K562 (cell line): ENCODE results near the gene AIFM3. TPM values are rescaled to one million over a fixed set of nuclear protein-coding genes. Genes with fewer than 3 reads are reported as not detected.
A peak's percentile ranks its signal among the peaks of the same experiment; 100 is the strongest.

Source experiments
- BRCA1 ChIP-seq, 2 experiments: fragments of 450-650 bp in 1 of 2; sonication (generic) in 1 of 2; formaldehyde crosslinking in 1 of 2; IDR thresholded peaks; 2 replicates each; pipeline versions ENCODE4 v1.5.0 to v1.6.1; 2017 to 2020; ENCODE audit warnings: mild to moderate bottlenecking in 1 of 2, missing genetic modification reagents in 1 of 2
- CC2D1A ChIP-seq: fragments of 450-650 bp; IDR thresholded peaks from 2 replicates; pipeline ENCODE4 v1.6.1; 2017; ENCODE audit warnings: mild to moderate bottlenecking
- CSDE1 ChIP-seq, 2 experiments: fragments of 450-650 bp; IDR thresholded peaks; 2 replicates each; pipeline ENCODE4 v1.6.1; 2016; ENCODE audit warnings: mild to moderate bottlenecking in 1 of 2
- ELF4 ChIP-seq: fragments of 450-650 bp; formaldehyde crosslinking; IDR thresholded peaks from 2 replicates; pipeline ENCODE4 v1.4.0; 2022; ENCODE audit warnings: missing genetic modification characterization
- ETS2 ChIP-seq: IDR thresholded peaks from 2 replicates; pipeline ENCODE4 v1.6.1; 2016; ENCODE audit warnings: borderline replicate concordance, missing genetic modification characterization, mild to moderate bottlenecking, moderate library complexity, missing compliant biosample characterization; ENCODE audit not compliant: poor library complexity, severe bottlenecking
- ETV5 ChIP-seq: sonication (generic); formaldehyde crosslinking; IDR thresholded peaks from 2 replicates; pipeline ENCODE4 v1.4.0; 2020; ENCODE audit warnings: low read depth, mild to moderate bottlenecking, missing genetic modification reagents
- LEF1 ChIP-seq: fragments of 450-650 bp; IDR thresholded peaks from 2 replicates; pipeline ENCODE4 v1.6.1; 2016; ENCODE audit warnings: mild to moderate bottlenecking
- MTA2 ChIP-seq: fragments of 450-650 bp; IDR thresholded peaks from 2 replicates; pipeline ENCODE4 v1.6.1; 2016; ENCODE audit warnings: low read depth
- POLR2A ChIP-seq: fragments of 450-650 bp; conservative IDR thresholded peaks from 2 replicates; pipeline ENCODE4 v1.6.1; 2016
- PRDM10 ChIP-seq: fragments of 450-650 bp; IDR thresholded peaks from 2 replicates; pipeline ENCODE4 v1.6.1; 2018; ENCODE audit not compliant: partially characterized antibody
- SIRT6 ChIP-seq: IDR thresholded peaks from one replicate; pipeline ENCODE4 v1.6.1; 2012; ENCODE audit warnings: low read depth, mild to moderate bottlenecking, control low read depth, inconsistent platforms, low read length, moderate library complexity
- STAG1 ChIP-seq: sonication (generic); formaldehyde crosslinking; IDR thresholded peaks from 2 replicates; pipeline ENCODE4 v1.5.0; 2020; ENCODE audit warnings: missing genetic modification reagents, borderline replicate concordance
- ZC3H4 ChIP-seq: sonication (generic); formaldehyde crosslinking; IDR thresholded peaks from 2 replicates; pipeline ENCODE4 v1.9.0; 2021; ENCODE audit warnings: missing genetic modification reagents, borderline replicate concordance
- ZNF212 ChIP-seq: fragments of 450-650 bp; formaldehyde crosslinking; IDR thresholded peaks from 2 replicates; pipeline ENCODE4 v1.4.0; 2020; ENCODE audit warnings: mild to moderate bottlenecking
- ZNF282 ChIP-seq: sonication (generic); formaldehyde crosslinking; IDR thresholded peaks from 2 replicates; pipeline ENCODE4 v1.8.1; 2023; ENCODE audit warnings: missing genetic modification reagents
- polyA plus RNA-seq, 8 experiments: library from polyadenylated mRNA; depleted of rRNA in 4 of 8; stranded (reverse) in 5 of 8; unstranded in 3 of 8; fragments of >200 nt; fragmentation: Nextera tagmentation in 2 of 8; fragmentation: Illumina TruSeq in 1 of 8; extraction: Ambion mirVana in 2 of 8; extraction: Trizol in 1 of 8; gene quantifications; 2 replicates each; pipeline versions ENCODE4 v1.2.1 to v1.2.3, GENCODE V29; 2011 to 2014; ENCODE audit warnings: inconsistent platforms in 1 of 8, missing spikeins in 1 of 8
- total RNA-seq, 7 experiments: library from RNA; depleted of rRNA in 6 of 7; stranded (reverse); fragments of >200 nt in 6 of 7; fragmentation: Illumina TruSeq in 2 of 7; extraction: Trizol in 2 of 7; gene quantifications; 2 replicates each; pipeline versions ENCODE4 v1.2.1 to v1.2.3, GENCODE V29; 2011 to 2021; ENCODE audit warnings: low replicate concordance in 1 of 7
- TF ChIP-seq, protein P1 (sequence below): sonication (generic); IDR thresholded peaks from 2 replicates; pipeline ENCODE4 v1.6.1; 2016
- TF ChIP-seq, protein P2 (sequence below): fragments of 450-650 bp; IDR thresholded peaks from 2 replicates; pipeline ENCODE4 v1.6.1; 2016; ENCODE audit warnings: antibody characterized with exemption
- TF ChIP-seq, protein P3 (sequence below): fragments of 250-450 bp; sonication (Bioruptor Pico); IDR thresholded peaks from 2 replicates; pipeline ENCODE4 v1.8.0; 2021; ENCODE audit warnings: mild to moderate bottlenecking, moderate library complexity

Gene AIFM3
- total and polyA plus RNA-seq, 9 of the 15 experiments (the other 6 are each of a cell fraction or from before 2014, with no cell fraction given): 0.03 to 0.20 (median 0.07) TPM; not detected in 1

DNA sequence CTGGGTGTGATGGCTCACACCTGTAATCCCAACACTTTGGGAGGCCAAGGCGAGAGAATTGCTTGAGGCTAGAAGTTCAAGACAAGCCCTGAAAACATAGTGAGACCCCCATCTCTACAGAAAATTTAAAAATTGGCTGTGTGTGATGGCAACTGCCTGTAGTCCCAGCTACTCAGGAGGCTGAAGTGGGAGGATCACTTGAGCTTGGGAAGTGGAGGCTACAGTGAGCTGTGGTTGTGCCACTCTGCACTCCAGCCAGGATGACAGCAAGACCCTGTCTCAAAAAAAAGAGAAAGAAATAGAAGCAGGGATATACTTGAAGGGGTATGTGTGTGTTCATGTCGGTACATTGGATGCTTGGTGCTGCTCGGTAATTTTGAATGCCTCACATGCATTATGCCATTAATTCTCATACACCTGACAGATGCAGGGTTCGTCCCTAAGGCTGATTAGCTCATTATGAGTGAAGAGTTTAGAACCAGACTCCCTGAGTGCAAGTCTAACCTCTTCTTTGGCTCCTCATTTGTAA is 35.9 kb upstream of the AIFM3 start (continued):
- TF ChIP-seq PRDM10 (no peak), ETS2 (no peak), MTA2 (no peak), BRCA1 (IDR thresholded peaks at IDR 0.05) (no peak), BRCA1 (CRISPR knock-in tag; IDR thresholded peaks at IDR 0.05) (peak; percentile 56; the same call in 1 of the 2 replicates), CC2D1A (no peak), LEF1 (no peak), ZNF282 (CRISPR knock-in tag) (0 out of 2 replicates have a peak, but pooled peaks have one; percentile 45), ZC3H4 (CRISPR knock-in tag) (peak; percentile 38; the same call in 1 of the 2 replicates), ETV5 (CRISPR knock-in tag) (peak; percentile 45; the same call in 1 of the 2 replicates), ELF4 (peak; percentile 10; the same call in 1 of the 2 replicates), STAG1 (CRISPR knock-in tag) (0 out of 2 replicates have a peak, but pooled peaks have one; percentile 28), CSDE1 (IDR thresholded peaks at IDR 0.05) (peak in 1 of 2 experiments; percentile 36; a peak in 1 of 4 replicates), SIRT6 (no peak), POLR2A (no peak), ZNF212 (no peak)
- TF ChIP-seq, protein P1, sequence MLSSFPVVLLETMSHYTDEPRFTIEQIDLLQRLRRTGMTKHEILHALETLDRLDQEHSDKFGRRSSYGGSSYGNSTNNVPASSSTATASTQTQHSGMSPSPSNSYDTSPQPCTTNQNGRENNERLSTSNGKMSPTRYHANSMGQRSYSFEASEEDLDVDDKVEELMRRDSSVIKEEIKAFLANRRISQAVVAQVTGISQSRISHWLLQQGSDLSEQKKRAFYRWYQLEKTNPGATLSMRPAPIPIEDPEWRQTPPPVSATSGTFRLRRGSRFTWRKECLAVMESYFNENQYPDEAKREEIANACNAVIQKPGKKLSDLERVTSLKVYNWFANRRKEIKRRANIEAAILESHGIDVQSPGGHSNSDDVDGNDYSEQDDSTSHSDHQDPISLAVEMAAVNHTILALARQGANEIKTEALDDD: no peak
- TF ChIP-seq, protein P2, sequence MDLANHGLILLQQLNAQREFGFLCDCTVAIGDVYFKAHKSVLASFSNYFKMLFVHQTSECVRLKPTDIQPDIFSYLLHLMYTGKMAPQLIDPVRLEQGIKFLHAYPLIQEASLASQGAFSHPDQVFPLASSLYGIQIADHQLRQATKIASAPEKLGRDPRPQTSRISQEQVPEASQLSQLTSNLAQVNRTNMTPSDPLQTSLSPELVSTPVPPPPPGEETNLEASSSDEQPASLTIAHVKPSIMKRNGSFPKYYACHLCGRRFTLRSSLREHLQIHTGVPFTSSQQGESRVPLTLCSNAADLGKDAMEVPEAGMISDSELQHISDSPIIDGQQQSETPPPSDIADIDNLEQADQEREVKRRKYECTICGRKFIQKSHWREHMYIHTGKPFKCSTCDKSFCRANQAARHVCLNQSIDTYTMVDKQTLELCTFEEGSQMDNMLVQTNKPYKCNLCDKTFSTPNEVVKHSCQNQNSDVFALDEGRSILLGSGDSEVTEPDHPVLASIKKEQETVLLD: no peak
- TF ChIP-seq, protein P3, sequence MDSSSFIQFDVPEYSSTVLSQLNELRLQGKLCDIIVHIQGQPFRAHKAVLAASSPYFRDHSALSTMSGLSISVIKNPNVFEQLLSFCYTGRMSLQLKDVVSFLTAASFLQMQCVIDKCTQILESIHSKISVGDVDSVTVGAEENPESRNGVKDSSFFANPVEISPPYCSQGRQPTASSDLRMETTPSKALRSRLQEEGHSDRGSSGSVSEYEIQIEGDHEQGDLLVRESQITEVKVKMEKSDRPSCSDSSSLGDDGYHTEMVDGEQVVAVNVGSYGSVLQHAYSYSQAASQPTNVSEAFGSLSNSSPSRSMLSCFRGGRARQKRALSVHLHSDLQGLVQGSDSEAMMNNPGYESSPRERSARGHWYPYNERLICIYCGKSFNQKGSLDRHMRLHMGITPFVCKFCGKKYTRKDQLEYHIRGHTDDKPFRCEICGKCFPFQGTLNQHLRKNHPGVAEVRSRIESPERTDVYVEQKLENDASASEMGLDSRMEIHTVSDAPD (CRISPR knock-in tag): no peak
